PC-9 (cell line): ENCODE results near the gene TMEM37. TPM values are rescaled to one million over a fixed set of nuclear protein-coding genes. Genes with fewer than 3 reads are reported as not detected.
A peak's percentile ranks its signal among the peaks of the same experiment; 100 is the strongest.

Experiments
- Bru-seq: library from RNA; stranded (reverse); fragments of 400-500 nt; gene quantifications from one replicate; lab custom pipeline; 2021; lab: Mats Ljungman, UMichigan
- BruChase-seq, 2 experiments: library from RNA; stranded (reverse); fragments of 400-500 nt; gene quantifications; one replicate each; lab custom pipeline; 2021; lab: Mats Ljungman, UMichigan
- BruUV-seq: library from RNA; stranded (reverse); fragments of 400-500 nt; replicated peaks from 2 replicates; lab custom pipeline; 2021; lab: Mats Ljungman, UMichigan
- CTCF ChIA-PET: fragments of 300-600 bp; sonication (Branson Sonifier 250); formaldehyde crosslinking; loops from one replicate; lab custom pipeline; 2022; ENCODE audit warnings: antibody characterized with exemption; lab: Charles Lee
- POLR2A ChIA-PET: fragments of 300-600 bp; sonication (Branson Sonifier 250); formaldehyde crosslinking; loops from one replicate; lab custom pipeline; 2022; ENCODE audit warnings: antibody characterized with exemption; ENCODE audit not compliant: unreplicated experiment; lab: Charles Lee
- DNase-seq, 2 experiments: peaks; one replicate each; pipeline versions ENCODE4 v3.0.0 to v3.0.0-alpha.2; 2015 to 2022; ENCODE audit warnings: mixed read lengths in 1 of 2
- H2AFZ ChIP-seq: fragments of 200-600 bp; sonication (generic); 2 replicates; pipeline ENCODE4 v1.8.1; 2017; ENCODE audit warnings: antibody characterized with exemption
- H3F3A ChIP-seq: fragments of 200-600 bp; sonication (generic); 2 replicates; pipeline ENCODE4 v1.8.1; 2017; ENCODE audit warnings: antibody characterized with exemption, mild to moderate bottlenecking, low read depth; ENCODE audit not compliant: insufficient read depth
- H3K27ac ChIP-seq: fragments of 200-600 bp; sonication (generic); 2 replicates; pipeline ENCODE4 v1.6.1; 2016; ENCODE audit warnings: mixed run types
- H3K27me3 ChIP-seq: fragments of 200-600 bp; sonication (generic); 2 replicates; pipeline ENCODE4 v1.6.1; 2016; ENCODE audit warnings: low read depth, mixed run types; ENCODE audit not compliant: insufficient read depth
- H3K36me3 ChIP-seq: fragments of 200-600 bp; sonication (generic); 2 replicates; pipeline ENCODE4 v1.6.1; 2016; ENCODE audit warnings: low read depth, mixed run types
- H3K4me1 ChIP-seq: fragments of 200-600 bp; sonication (generic); replicated peaks from 2 replicates; pipeline ENCODE4 v1.6.1; 2016; ENCODE audit warnings: mixed run types; ENCODE audit not compliant: insufficient read depth
- H3K4me2 ChIP-seq: fragments of 200-600 bp; sonication (generic); 2 replicates; pipeline ENCODE4 v1.6.1; 2017; ENCODE audit warnings: mixed run types
- H3K4me3 ChIP-seq: fragments of 200-600 bp; sonication (generic); 2 replicates; pipeline ENCODE4 v1.6.1; 2016; ENCODE audit warnings: mixed run types
- H3K79me2 ChIP-seq: fragments of 200-600 bp; sonication (generic); 2 replicates; pipeline ENCODE4 v1.6.1; 2017; ENCODE audit warnings: low read depth, mixed run types
- H3K9me2 ChIP-seq: fragments of 200-600 bp; sonication (generic); 2 replicates; pipeline ENCODE4 v1.8.1; 2017; ENCODE audit warnings: mild to moderate bottlenecking; ENCODE audit not compliant: insufficient read depth
- H3K9me3 ChIP-seq: fragments of 200-600 bp; sonication (generic); 2 replicates; pipeline ENCODE4 v1.8.1; 2016; ENCODE audit warnings: low read depth; ENCODE audit not compliant: insufficient read depth
- H4K20me1 ChIP-seq: fragments of 200-600 bp; sonication (generic); 2 replicates; pipeline ENCODE4 v1.8.1; 2017; ENCODE audit not compliant: insufficient read depth
- CTCF ChIP-seq: fragments of 200-600 bp; sonication (generic); conservative IDR thresholded peaks from 2 replicates; pipeline ENCODE4 v1.6.1; 2017; ENCODE audit warnings: mixed run types, antibody characterized with exemption, mild to moderate bottlenecking, moderate library complexity
- EZH2 ChIP-seq: fragments of 200-600 bp; sonication (generic); IDR thresholded peaks from 2 replicates; pipeline ENCODE4 v1.8.0; 2017; ENCODE audit warnings: antibody characterized with exemption, low read depth
- intact Hi-C: fragments of 100-400 bp; cut with micrococcal nuclease; formaldehyde crosslinking; loops from one replicate; pipeline ENCODE4 v1.10.0; 2022; ENCODE audit not compliant: unreplicated experiment
- long read RNA-seq: library from polyadenylated mRNA; stranded (forward); transcript quantifications from one replicate; pipeline ENCODE4 v2.0.0, GENCODE V29; 2022
- total RNA-seq: library from RNA; stranded (reverse); gene quantifications from 2 replicates; pipeline ENCODE4 v1.2.3, GENCODE V29; 2021

The TMEM37 gene, protein sequence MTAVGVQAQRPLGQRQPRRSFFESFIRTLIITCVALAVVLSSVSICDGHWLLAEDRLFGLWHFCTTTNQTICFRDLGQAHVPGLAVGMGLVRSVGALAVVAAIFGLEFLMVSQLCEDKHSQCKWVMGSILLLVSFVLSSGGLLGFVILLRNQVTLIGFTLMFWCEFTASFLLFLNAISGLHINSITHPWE
- total RNA-seq (1.2 TPM in 2 replicates), Bru-seq, nascent RNA (percentile 8 among the genes with signal in this experiment), BruChase-seq, experiment 1, labeled RNA remaining after a 2-hour chase (percentile 7 among the genes with signal in this experiment), BruChase-seq, experiment 2, labeled RNA remaining after a 6-hour chase (percentile 16 among the genes with signal in this experiment)
- long read RNA-seq, partial matches to known transcripts: 0 of 2 reads
- long read RNA-seq, other reads (novel, unspliced or antisense): 0 of 2 reads

GRCh38 chr2:119431155-119431975 lies at the start of gene TMEM37:
Gene TMEM37, plus strand, starts transcription at chr2:119431854. Its CDS starts 50 bp downstream, at chr2:119431904.
- intact Hi-C loops: loop anchor here (1.0 kb wide), 1 partner anchor 223 kb away; no protein-coding TSS in a partner anchor
- H3K27ac ChIP-seq: no peak within 1 kb of the TSS
- H3K4me3 ChIP-seq: peak within 1 kb of the TSS; percentile 53; the same call in 1 of the 2 replicates
- peaks cover 36% of the 10 kb centered on the region for H3K4me1 ChIP-seq
- TF ChIP-seq EZH2: no peak
- TF ChIP-seq CTCF: no peak
- no peaks in the 10 kb centered on the region for H3K79me2 ChIP-seq
- peak within 1 kb of the TSS; percentile 74 for H3K4me2 ChIP-seq
- TSS peak; percentile 44 for BruUV-seq
- DNase-seq: peak; percentile 63 to 80
- H3K9me2 ChIP-seq: no peaks in the 10 kb centered on the region
- peaks cover 18% of the 10 kb centered on the region; the same call in 1 of the 2 replicates for H3F3A ChIP-seq
- H3K9me3 ChIP-seq: no peaks in the 10 kb centered on the region
- no peaks in the 10 kb centered on the region for H3K27me3 ChIP-seq
- no peaks in the 10 kb centered on the region for H3K36me3 ChIP-seq
- peak within 1 kb of the TSS; percentile 75 for H2AFZ ChIP-seq
- no peaks in the 10 kb centered on the region for H4K20me1 ChIP-seq
- ChIA-PET CTCF (interaction anchor here (0.6 to 0.7 kb wide), 2 partner anchors 214 to 218 kb away, joined by 9 to 14 read pairs; no protein-coding TSS in a partner anchor), POLR2A (no interaction called here)

DNA sequence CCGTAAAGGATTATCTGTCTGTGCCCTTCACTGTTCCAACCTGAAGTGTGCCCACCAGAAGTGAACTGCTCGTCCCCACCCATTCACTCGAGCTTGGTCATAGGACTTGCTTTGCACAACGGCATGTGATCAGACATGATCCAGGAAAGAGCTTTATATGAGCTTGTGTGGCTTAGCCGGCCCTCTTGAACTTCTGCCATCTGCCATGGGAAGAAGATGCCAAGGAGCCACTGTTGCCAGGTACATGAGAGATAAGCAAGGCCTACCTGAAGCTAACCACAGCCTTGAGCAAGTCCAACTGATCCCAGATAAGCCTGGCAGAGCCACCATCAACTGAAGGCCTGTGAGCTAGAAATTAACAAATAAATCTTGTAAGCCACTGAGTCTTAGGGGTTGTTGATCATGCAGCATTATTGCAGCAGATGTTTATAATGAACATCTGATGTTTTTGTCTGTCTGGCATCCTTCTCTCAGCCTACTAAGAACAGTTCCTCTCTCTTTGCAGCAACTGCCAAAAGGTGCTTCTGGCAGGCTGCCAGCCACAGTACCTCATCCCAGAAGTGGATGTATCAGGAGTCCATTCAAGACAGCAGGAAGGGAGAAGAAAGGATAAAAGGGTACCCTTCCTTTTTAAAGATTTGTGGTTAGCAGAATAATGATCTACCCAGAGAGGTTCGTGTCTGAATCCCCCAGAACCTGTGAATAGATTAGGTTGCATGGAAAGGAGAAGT lies 48.1 kb upstream of the TMEM37 start:
- no peaks in the 10 kb centered on the region for H3K79me2 ChIP-seq
- ChIA-PET POLR2A (interaction anchor here (0.6 kb wide), 1 partner anchor 31 kb away, joined by 3 read pairs; no protein-coding TSS in a partner anchor), CTCF (no interaction called here)
- DNase-seq: no peak
- H3K9me2 ChIP-seq: no peaks in the 10 kb centered on the region
- H3K27ac ChIP-seq: no peak overlapping the region
- peaks cover 16% of the 10 kb centered on the region for H3K4me1 ChIP-seq
- no peaks in the 10 kb centered on the region for H3K36me3 ChIP-seq
- intact Hi-C loops: no loop called here
- no peaks in the 10 kb centered on the region for H3K27me3 ChIP-seq
- no peak overlapping the region for H3K4me2 ChIP-seq
- peaks cover 2% of the 10 kb centered on the region; the same call in 1 of the 2 replicates for H3F3A ChIP-seq
- TF ChIP-seq EZH2: no peak
- no peak for TF ChIP-seq CTCF
- BruUV-seq: no TSS peak
- H4K20me1 ChIP-seq: no peaks in the 10 kb centered on the region
- H2AFZ ChIP-seq: no peak overlapping the region
- H3K4me3 ChIP-seq: no peak overlapping the region
- H3K9me3 ChIP-seq: no peaks in the 10 kb centered on the region
